ENCODE data around the gene ITGB4. TPM values are rescaled to one million over a fixed set of nuclear protein-coding genes. Genes with fewer than 3 reads are reported as not detected.

ITGB4 gene
- total and polyA plus RNA-seq, 2 of the 13 experiments (the other 11 are each of a cell fraction or from before 2014, with no cell fraction given), result 6.9 to 14.5 TPM

- FAIRE-seq (no peak), ATAC-seq (peak; percentile 49), DNase-seq (ENCODE audit: low spot score) (no peak)
- no peak overlapping the region for H3K27ac ChIP-seq (ENCODE audit: extremely low read length, insufficient read depth, low read length)
- peak overlapping the region in 2 of 3 experiments; percentile 11 to 49; a peak in 3 of 6 replicates for H3K4me3 ChIP-seq (replicated peaks in 1 of 3; ENCODE audit: insufficient read depth in 1 of 3, low read depth in 2 of 3, low read length in 3 of 3)
- BruUV-seq (replicated peaks), result no TSS peak
- H3K79me2 ChIP-seq (ENCODE audit: insufficient read depth, low read length), result no peaks in the 10 kb centered on the region
- H3K4me2 ChIP-seq (ENCODE audit: low read depth, low read length), result peak overlapping the region; percentile 59
- H3K9me3 ChIP-seq (ENCODE audit: low read length), result no peaks in the 10 kb centered on the region
- ChIA-PET POLR2A (interaction anchor here (0.9 kb wide), 1 partner anchor 39 kb away, joined by 3 read pairs; no protein-coding TSS in a partner anchor), CTCF (ENCODE audit: low intra/inter-chr PET ratio, low total read pairs) (interaction anchor here (1.2 kb wide), 1 partner anchor 66 kb away, joined by 3 read pairs; no protein-coding TSS in a partner anchor)
- H3K27me3 ChIP-seq (ENCODE audit: control insufficient read depth in 1 of 2, insufficient read depth in 2 of 2, low read length in 2 of 2), result peaks cover 0 to 4% of the 10 kb centered on the region in 2 experiments; a peak in 2 of 5 replicates
- no peaks in the 10 kb centered on the region for H4K20me1 ChIP-seq (ENCODE audit: insufficient read depth, low read length)
- WGBS (ENCODE audit: low lambda C conversion rate), result 26% methylated on average over 3 of the region's 17 CpGs
- H3K9ac ChIP-seq (ENCODE audit: insufficient read depth, low read depth, low read length), result peak overlapping the region; percentile 50
- no peaks in the 10 kb centered on the region for H3K36me3 ChIP-seq (replicated peaks in 1 of 2; ENCODE audit: control insufficient read depth in 1 of 2, insufficient read depth in 2 of 2, low read length in 2 of 2)
- H2AFZ ChIP-seq (ENCODE audit: low read length), result no peak overlapping the region
- in situ Hi-C loops (cut with HindIII; ENCODE audit: extremely low pct_ligation_motif_present, low pct_unique_long_range_greater_than_20kb), result no loop called here
- peaks cover 39% of the 10 kb centered on the region for H3K4me1 ChIP-seq (ENCODE audit: insufficient read depth, low read length)
- intact Hi-C loops (cut with micrococcal nuclease; ENCODE audit: unreplicated experiment), result no loop called here
- TF ChIP-seq ZSCAN21 (CRISPR knock-in tag; IDR thresholded peaks at IDR 0.05; ENCODE audit: borderline replicate concordance) (peak; percentile 20; the same call in 1 of the 2 replicates), ZNF704 (CRISPR knock-in tag; IDR thresholded peaks at IDR 0.05; ENCODE audit: borderline replicate concordance) (no peak), MYNN (CRISPR knock-in tag; IDR thresholded peaks at IDR 0.05; ENCODE audit: low read depth) (no peak), NBN (conservative IDR thresholded peaks at IDR 0.05) (no peak), HNRNPL (IDR thresholded peaks at IDR 0.05; ENCODE audit: low read depth, low read length) (peak; percentile 89), ZNF672 (CRISPR knock-in tag; IDR thresholded peaks at IDR 0.05) (no peak), HIVEP1 (CRISPR knock-in tag; IDR thresholded peaks at IDR 0.05) (peak; percentile 77; the same call in 1 of the 2 replicates), ZNF772 (CRISPR knock-in tag; IDR thresholded peaks at IDR 0.05) (no peak), KLF9 (CRISPR knock-in tag; IDR thresholded peaks at IDR 0.05; ENCODE audit: low read depth) (no peak), ZMYM2 (CRISPR knock-in tag; IDR thresholded peaks at IDR 0.05) (no peak), ARNT2 (CRISPR knock-in tag; IDR thresholded peaks at IDR 0.05; ENCODE audit: low read depth) (no peak), ZKSCAN1 (IDR thresholded peaks at IDR 0.05; ENCODE audit: low read length) (no peak), ZFP82 (CRISPR knock-in tag; IDR thresholded peaks at IDR 0.05; ENCODE audit: borderline replicate concordance) (no peak)
- TF ChIP-seq, protein P1, sequence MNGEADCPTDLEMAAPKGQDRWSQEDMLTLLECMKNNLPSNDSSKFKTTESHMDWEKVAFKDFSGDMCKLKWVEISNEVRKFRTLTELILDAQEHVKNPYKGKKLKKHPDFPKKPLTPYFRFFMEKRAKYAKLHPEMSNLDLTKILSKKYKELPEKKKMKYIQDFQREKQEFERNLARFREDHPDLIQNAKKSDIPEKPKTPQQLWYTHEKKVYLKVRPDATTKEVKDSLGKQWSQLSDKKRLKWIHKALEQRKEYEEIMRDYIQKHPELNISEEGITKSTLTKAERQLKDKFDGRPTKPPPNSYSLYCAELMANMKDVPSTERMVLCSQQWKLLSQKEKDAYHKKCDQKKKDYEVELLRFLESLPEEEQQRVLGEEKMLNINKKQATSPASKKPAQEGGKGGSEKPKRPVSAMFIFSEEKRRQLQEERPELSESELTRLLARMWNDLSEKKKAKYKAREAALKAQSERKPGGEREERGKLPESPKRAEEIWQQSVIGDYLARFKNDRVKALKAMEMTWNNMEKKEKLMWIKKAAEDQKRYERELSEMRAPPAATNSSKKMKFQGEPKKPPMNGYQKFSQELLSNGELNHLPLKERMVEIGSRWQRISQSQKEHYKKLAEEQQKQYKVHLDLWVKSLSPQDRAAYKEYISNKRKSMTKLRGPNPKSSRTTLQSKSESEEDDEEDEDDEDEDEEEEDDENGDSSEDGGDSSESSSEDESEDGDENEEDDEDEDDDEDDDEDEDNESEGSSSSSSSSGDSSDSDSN (CRISPR knock-in tag; IDR thresholded peaks at IDR 0.05), result 0 out of 2 replicates have a peak, but pooled peaks have one; percentile 24
- TF ChIP-seq, protein P2, sequence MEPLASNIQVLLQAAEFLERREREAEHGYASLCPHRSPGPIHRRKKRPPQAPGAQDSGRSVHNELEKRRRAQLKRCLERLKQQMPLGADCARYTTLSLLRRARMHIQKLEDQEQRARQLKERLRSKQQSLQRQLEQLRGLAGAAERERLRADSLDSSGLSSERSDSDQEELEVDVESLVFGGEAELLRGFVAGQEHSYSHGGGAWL (CRISPR knock-in tag; IDR thresholded peaks at IDR 0.05), result 0 out of 2 replicates have a peak, but pooled peaks have one; percentile 44
- TF ChIP-seq, protein P3, sequence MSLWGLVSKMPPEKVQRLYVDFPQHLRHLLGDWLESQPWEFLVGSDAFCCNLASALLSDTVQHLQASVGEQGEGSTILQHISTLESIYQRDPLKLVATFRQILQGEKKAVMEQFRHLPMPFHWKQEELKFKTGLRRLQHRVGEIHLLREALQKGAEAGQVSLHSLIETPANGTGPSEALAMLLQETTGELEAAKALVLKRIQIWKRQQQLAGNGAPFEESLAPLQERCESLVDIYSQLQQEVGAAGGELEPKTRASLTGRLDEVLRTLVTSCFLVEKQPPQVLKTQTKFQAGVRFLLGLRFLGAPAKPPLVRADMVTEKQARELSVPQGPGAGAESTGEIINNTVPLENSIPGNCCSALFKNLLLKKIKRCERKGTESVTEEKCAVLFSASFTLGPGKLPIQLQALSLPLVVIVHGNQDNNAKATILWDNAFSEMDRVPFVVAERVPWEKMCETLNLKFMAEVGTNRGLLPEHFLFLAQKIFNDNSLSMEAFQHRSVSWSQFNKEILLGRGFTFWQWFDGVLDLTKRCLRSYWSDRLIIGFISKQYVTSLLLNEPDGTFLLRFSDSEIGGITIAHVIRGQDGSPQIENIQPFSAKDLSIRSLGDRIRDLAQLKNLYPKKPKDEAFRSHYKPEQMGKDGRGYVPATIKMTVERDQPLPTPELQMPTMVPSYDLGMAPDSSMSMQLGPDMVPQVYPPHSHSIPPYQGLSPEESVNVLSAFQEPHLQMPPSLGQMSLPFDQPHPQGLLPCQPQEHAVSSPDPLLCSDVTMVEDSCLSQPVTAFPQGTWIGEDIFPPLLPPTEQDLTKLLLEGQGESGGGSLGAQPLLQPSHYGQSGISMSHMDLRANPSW (CRISPR knock-in tag; IDR thresholded peaks at IDR 0.05; ENCODE audit: borderline replicate concordance), result no peak
- TF ChIP-seq, protein P4, sequence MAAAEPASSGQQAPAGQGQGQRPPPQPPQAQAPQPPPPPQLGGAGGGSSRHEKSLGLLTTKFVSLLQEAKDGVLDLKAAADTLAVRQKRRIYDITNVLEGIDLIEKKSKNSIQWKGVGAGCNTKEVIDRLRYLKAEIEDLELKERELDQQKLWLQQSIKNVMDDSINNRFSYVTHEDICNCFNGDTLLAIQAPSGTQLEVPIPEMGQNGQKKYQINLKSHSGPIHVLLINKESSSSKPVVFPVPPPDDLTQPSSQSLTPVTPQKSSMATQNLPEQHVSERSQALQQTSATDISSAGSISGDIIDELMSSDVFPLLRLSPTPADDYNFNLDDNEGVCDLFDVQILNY (CRISPR knock-in tag; conservative IDR thresholded peaks at IDR 0.05), result no peak
These were observed 19.4 kb downstream of the ITGB4 start for GRCh38 chr17:75740631-75741077.
